ENCODE data around the gene TOX3. TPM values are rescaled to one million over a fixed set of nuclear protein-coding genes. Genes with fewer than 3 reads are reported as not detected.

The TOX3 gene
- total RNA-seq, 1 experiment from 2014 or later: not detected

DNA sequence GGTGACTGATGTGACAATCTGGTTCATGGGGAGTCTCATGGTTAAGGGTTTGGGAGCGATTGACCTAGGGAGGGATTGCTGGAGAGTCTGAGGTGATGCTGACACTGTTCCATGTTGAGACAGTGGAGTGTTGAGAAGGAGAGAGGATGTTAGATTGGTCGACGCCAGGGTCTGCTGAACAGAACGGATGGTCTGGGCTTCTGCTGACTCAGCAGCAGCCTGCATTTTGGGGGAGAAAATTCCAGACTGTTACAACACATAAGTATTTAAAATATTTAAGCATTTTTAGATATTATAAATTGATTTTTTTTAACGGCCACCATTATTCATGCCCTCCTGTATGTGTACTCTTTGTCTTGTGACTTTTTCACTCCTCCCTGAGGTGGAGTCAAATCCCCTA lies 107.2 kb downstream of the TOX3 start:
- intact Hi-C loops (cut with micrococcal nuclease): no loop called here
- Mint-ChIP-seq H3K27ac (ENCODE audit: low read depth, unreplicated experiment) (no peak overlapping the region), H3K4me3 (ENCODE audit: unreplicated experiment) (no peak overlapping the region), H3K4me1 (ENCODE audit: insufficient read depth, unreplicated experiment) (no peaks in the 10 kb centered on the region), H3K9me3 (ENCODE audit: unreplicated experiment) (no peaks in the 10 kb centered on the region), H3K36me3 (ENCODE audit: insufficient read depth, unreplicated experiment) (no peaks in the 10 kb centered on the region), H3K27me3 (ENCODE audit: insufficient read depth, unreplicated experiment) (no peaks in the 10 kb centered on the region)
- ChIA-PET CTCF (interaction anchor here (0.5 kb wide), 1 partner anchor 16 kb away, joined by 4 read pairs; no protein-coding TSS in a partner anchor), POLR2A (no interaction called here)
- TF ChIP-seq, protein P1, sequence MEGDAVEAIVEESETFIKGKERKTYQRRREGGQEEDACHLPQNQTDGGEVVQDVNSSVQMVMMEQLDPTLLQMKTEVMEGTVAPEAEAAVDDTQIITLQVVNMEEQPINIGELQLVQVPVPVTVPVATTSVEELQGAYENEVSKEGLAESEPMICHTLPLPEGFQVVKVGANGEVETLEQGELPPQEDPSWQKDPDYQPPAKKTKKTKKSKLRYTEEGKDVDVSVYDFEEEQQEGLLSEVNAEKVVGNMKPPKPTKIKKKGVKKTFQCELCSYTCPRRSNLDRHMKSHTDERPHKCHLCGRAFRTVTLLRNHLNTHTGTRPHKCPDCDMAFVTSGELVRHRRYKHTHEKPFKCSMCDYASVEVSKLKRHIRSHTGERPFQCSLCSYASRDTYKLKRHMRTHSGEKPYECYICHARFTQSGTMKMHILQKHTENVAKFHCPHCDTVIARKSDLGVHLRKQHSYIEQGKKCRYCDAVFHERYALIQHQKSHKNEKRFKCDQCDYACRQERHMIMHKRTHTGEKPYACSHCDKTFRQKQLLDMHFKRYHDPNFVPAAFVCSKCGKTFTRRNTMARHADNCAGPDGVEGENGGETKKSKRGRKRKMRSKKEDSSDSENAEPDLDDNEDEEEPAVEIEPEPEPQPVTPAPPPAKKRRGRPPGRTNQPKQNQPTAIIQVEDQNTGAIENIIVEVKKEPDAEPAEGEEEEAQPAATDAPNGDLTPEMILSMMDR (IDR thresholded peaks at IDR 0.05; ENCODE audit: unreplicated experiment): no peak
- no peak for DNase-seq (ENCODE audit: unreplicated experiment)
- no TSS peak for BruUV-seq (replicated peaks)

DNA sequence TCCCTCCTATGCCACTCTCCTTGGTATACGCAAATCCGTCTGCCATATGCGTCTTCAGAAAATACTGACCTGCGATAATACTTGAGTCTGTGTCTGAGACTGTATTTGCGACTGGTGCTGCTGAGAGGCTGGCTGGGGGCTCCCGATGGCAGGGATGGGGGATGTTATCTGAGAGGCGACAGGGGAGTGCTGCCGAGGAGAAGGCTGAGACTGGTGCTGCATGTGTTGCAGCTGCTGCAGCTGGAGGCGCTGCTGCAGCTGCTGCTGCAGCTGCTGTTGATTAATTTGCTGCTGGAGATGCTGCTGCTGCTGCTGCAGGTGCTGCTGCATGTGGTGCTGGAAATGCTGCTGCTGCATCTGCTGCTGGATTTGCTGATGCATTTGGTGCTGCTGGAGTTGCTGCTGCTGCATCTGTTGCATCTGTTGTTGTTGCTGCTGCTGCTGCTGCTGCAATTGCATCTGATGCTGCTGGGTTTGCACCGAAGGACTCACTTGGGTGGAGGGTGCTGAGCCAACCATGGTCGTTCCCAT lies 107.7 kb downstream of the TOX3 start:
- intact Hi-C loops (cut with micrococcal nuclease): no loop called here
- no peak for DNase-seq (ENCODE audit: unreplicated experiment)
- ChIA-PET CTCF (no interaction called here), POLR2A (no interaction called here)
- no peaks in the 10 kb centered on the region for H3K27me3 Mint-ChIP-seq (ENCODE audit: insufficient read depth, unreplicated experiment)
- TF ChIP-seq, protein P1 (IDR thresholded peaks at IDR 0.05; ENCODE audit: unreplicated experiment): no peak
- no peaks in the 10 kb centered on the region for H3K4me1 Mint-ChIP-seq (ENCODE audit: insufficient read depth, unreplicated experiment)
- BruUV-seq (replicated peaks): no TSS peak
- H3K9me3 Mint-ChIP-seq (ENCODE audit: unreplicated experiment): no peaks in the 10 kb centered on the region
- no peaks in the 10 kb centered on the region for H3K36me3 Mint-ChIP-seq (ENCODE audit: insufficient read depth, unreplicated experiment)
- H3K4me3 Mint-ChIP-seq (ENCODE audit: unreplicated experiment): no peak overlapping the region
- H3K27ac Mint-ChIP-seq (ENCODE audit: low read depth, unreplicated experiment): no peak overlapping the region

DNA sequence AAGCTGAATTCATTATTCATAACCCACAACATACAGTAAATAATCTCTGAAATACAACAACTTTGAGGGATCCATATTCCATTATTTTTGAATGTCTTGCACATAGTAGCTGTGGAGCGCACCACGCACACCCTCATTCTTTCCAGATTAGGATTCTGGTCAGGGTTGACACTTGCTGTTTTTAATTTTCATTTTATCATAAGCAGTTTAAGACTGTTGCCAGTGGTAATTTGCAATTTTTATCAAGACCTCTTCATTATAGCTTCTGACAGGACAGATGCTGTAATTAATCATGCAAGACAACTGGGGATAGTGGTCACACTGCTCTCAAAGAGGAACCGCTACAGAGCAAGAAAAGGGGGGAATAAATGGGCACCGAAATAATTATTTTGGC lies 109.7 kb downstream of the TOX3 start:
- POLR2A ChIA-PET: no interaction called here
- no peak overlapping the region for H3K27ac Mint-ChIP-seq (ENCODE audit: low read depth, unreplicated experiment)
- CTCF ChIA-PET: no interaction called here
- H3K9me3 Mint-ChIP-seq (ENCODE audit: unreplicated experiment): no peaks in the 10 kb centered on the region
- no peak for DNase-seq (ENCODE audit: unreplicated experiment)
- H3K27me3 Mint-ChIP-seq (ENCODE audit: insufficient read depth, unreplicated experiment): no peaks in the 10 kb centered on the region
- H3K36me3 Mint-ChIP-seq (ENCODE audit: insufficient read depth, unreplicated experiment): no peaks in the 10 kb centered on the region
- H3K4me3 Mint-ChIP-seq (ENCODE audit: unreplicated experiment): no peak overlapping the region
- intact Hi-C loops (cut with micrococcal nuclease): no loop called here
- BruUV-seq (replicated peaks): no TSS peak
- H3K4me1 Mint-ChIP-seq (ENCODE audit: insufficient read depth, unreplicated experiment): no peaks in the 10 kb centered on the region
- TF ChIP-seq, protein P1 (IDR thresholded peaks at IDR 0.05; ENCODE audit: unreplicated experiment): no peak

DNA sequence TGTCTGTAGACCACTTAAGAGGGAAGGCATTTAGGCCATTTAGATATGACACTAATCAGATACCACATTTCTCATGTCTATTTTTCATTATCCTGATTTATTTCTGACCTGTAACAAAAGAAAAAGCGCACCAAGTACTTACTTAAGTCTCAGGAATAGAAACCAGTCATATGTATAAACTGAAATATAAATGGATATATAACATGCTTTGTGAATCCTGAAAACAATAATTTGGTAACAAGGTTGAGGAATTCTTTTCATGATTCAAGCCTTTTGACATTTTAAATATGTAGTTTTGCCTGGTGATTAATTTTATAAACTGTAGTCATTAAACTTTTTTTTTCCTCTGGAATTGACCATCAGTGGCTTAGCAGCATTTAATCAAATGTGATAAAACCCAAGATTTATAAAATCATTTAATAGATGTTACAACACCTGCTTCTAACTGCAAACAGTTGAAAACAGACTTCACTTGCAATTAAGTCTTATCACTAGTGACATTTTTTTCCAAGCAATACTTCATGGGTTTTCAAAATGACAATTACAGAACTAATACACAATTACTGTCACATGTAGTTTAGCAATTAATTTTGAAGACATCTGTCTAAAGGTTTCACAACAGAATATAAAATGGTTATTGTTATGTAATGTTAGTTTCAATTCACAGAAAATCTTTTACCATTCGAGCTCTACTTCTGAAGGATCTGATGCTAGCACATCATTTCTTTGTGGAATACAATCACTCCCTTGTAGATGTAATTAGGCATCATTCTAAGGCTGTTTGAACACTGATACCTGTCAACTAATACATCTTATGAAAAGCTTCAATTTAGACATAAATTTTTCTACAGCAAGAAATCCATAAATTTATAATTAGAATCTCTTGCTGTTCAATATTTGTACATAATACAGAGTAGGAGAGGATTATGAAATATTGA lies 110.3 kb downstream of the TOX3 start:
- Mint-ChIP-seq H3K4me3 (ENCODE audit: unreplicated experiment) (no peak overlapping the region), H3K36me3 (ENCODE audit: insufficient read depth, unreplicated experiment) (no peaks in the 10 kb centered on the region), H3K27ac (ENCODE audit: low read depth, unreplicated experiment) (no peak overlapping the region), H3K27me3 (ENCODE audit: insufficient read depth, unreplicated experiment) (no peaks in the 10 kb centered on the region), H3K9me3 (ENCODE audit: unreplicated experiment) (no peaks in the 10 kb centered on the region), H3K4me1 (ENCODE audit: insufficient read depth, unreplicated experiment) (no peaks in the 10 kb centered on the region)
- no peak for DNase-seq (ENCODE audit: unreplicated experiment)
- no TSS peak for BruUV-seq (replicated peaks)
- ChIA-PET POLR2A (no interaction called here), CTCF (no interaction called here)
- TF ChIP-seq, protein P1 (IDR thresholded peaks at IDR 0.05; ENCODE audit: unreplicated experiment): no peak
- intact Hi-C loops (cut with micrococcal nuclease): no loop called here

Measured in MCF 10A (cell line).